DMS53 (cell line): ENCODE results near the gene CTIF.

Experiments
- DNase-seq: peaks from one replicate; lab custom pipeline; 2025; lab: John Stamatoyannopoulos, UW

The CTIF gene

DNA sequence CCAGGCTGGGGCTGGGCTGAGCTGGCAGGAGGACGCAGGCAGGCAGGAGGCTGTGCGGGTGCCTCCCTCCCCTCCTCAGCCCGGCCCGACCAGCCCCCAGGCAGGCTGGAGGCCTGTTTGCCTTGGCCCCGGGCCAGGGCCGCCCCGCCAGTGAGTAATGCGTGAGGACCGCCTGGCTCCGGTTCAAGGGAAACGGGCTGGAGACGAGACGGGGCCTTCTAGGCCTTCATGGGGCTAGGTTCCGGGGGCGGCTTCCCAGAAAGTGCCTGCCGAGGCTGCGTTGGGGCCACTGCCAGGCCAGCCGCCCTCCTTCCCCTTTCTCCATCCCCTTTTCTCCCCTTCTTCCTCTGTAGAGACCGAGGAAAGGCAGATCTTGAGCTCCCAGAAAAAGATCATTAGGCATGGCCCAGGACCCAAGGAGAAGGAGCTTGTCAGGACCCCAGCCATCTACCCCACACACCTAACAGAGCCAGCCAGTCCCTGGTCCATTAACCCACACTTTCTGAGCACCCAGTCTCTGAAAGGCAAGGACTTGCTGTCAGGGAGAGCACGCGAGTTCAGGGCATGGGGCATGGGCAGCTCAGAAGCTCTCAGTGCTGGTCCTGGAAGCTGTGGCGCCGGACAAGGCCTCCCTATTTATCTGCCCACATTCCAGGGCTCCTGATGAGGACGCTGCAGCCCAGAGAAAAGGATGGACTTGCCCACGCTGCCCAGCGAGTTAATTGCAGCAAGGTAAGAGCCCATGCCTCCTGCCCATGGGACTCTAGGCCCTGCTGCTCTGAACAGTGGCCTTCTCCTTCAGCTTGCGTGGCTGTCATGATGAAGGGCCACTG lies 363.4 kb downstream of the CTIF start:
- DNase-seq = peak; percentile 97

DNA sequence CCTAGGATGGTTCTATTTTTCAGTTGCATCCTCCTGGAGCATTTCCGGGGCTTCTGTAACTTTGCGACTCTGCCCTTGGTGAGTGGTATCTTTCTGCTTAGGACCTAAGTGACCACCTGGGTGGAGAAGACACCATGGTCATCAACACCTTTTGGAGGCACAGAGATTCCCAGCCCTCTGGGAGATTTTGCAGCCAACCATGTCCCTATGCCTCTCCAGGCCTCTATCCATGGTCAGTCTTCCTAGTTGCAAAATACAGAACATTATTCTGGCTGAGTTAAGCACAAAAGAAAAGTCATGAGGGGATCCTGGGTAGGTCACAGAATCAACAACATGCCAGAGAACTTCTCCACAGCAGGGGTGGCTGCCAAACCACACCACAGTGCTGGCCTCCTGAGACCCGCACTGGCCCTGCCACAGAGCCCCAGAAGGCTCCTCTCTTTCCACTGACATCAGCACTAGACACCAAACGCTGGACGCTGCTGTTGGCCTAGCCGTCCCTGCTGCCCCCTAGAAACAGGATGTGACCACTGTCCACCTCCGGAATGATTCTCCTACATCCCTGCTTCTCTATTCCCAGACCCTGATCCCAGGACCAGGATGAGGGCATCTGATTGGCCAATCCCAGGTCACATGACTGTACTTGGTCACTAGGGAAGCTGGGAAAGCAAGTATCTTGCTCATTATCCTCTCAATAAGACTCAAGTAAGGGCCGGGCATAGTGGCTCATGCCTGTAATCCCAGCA lies 364.2 kb downstream of the CTIF start:
- no peak for DNase-seq

GRCh38 chr18:48904091-48904490 lies 365.3 kb downstream of the CTIF start:
- DNase-seq = no peak

GRCh38 chr18:48904847-48905394 lies 366.1 kb downstream of the CTIF start:
- DNase-seq = no peak

- no peak for DNase-seq
Measured at GRCh38 chr18:48905513-48905912, 366.7 kb downstream of the CTIF start.

DNA sequence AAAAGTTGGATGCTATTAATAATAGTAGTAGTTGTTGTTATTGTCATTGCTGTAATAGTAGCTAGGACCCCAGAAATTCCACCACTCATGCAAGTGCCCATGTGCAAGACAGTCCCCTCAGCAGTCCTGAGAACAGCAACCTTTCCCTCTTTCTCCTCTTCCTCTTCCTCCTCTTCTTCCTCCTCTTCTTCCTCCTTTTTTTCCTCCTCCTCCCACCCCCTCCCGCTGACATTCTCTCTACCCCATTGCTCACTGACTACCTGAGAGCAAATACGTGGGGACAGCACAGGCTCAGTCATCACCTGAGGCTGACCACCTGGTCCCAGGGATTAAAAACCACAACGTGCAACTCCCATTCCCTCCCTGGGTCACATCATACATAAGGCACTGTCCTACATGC lies 370.1 kb downstream of the CTIF start:
- no peak for DNase-seq

DNA sequence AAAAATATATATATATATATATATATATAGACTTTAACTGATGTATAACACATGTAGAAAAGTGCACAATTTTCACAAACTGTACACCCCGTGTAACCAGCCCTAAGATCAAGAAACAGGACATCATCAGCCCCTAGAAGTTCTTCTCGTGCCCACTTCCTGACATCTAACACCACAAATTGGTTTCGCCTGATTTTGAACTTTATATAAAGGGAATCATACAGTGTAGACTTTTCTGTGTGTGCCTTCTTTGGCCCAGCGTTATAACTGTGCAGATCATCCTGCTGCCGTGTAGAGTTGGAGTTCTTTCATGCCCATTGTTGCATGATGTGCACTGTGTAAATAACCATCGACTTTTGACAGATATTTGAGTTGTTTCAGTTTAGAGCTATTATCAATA lies 370.9 kb downstream of the CTIF start:
- DNase-seq = no peak

DNA sequence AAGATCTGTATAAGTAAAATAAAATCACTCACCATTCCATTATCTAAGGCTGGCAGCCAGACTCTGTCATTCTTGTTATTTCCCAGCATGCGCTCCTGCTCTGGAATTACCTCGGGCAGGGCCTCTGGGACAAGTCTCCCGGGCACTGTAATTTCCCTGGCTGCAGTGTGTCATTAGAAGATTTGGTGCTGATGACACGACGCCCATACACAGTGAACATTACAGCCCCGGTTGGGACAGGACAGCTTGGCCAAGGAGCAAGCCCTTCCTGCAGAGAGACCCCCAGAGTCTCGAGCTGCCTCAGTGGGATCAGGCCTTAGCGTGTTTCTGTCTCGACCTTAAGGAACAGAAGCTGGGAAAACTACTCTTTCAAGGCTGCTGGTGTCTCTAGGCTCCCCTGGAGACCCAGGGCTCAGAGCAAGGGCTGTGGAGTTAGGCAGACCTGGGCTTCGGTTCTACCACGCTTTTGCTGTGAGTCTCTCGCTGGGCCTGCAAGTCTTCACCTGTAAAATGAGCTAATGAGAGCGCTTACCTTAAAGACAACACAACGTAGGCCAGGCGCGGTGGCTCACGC lies 372.2 kb downstream of the CTIF start:
- DNase-seq = no peak
